OCI-LY7 (cell line): ENCODE measurements around the gene UNC79.

Source experiments
- EZH2phosphoT487 ChIP-seq: fragments of 200-600 bp; sonication (generic); IDR thresholded peaks from 2 replicates; pipeline ENCODE4 v1.6.1; 2018; ENCODE audit warnings: low read depth, borderline replicate concordance, mild to moderate bottlenecking, mixed run types, antibody characterized with exemption, low read length, moderate library complexity, mixed read lengths
- TF ChIP-seq, protein P1 (sequence below): fragments of 200-600 bp; sonication (generic); conservative IDR thresholded peaks from 2 replicates; pipeline ENCODE4 v1.5.1; 2014; ENCODE audit warnings: mild to moderate bottlenecking, antibody characterized with exemption, low read length, moderate library complexity, mixed read lengths

DNA sequence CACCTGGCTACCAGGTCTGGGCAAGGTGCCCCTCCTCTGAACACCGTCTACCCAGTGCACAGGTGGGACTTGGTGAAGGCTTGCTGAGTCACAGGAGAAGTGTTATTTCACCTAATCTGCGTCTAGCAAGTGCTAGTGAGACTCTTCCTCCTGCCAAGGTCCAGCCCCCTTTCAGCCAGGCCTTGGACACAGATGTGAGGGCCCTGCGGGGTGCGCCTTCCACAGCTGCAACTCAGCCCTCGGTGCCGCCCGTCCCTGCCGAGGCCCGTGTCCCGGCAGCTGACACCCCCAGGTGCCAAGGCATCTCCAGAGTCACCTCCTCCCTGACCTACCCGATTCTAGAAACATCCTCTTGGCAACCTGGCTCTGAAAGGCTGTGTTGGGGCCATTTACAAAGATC, 302.5 kb downstream of the UNC79 start:
- TF ChIP-seq, protein P1, sequence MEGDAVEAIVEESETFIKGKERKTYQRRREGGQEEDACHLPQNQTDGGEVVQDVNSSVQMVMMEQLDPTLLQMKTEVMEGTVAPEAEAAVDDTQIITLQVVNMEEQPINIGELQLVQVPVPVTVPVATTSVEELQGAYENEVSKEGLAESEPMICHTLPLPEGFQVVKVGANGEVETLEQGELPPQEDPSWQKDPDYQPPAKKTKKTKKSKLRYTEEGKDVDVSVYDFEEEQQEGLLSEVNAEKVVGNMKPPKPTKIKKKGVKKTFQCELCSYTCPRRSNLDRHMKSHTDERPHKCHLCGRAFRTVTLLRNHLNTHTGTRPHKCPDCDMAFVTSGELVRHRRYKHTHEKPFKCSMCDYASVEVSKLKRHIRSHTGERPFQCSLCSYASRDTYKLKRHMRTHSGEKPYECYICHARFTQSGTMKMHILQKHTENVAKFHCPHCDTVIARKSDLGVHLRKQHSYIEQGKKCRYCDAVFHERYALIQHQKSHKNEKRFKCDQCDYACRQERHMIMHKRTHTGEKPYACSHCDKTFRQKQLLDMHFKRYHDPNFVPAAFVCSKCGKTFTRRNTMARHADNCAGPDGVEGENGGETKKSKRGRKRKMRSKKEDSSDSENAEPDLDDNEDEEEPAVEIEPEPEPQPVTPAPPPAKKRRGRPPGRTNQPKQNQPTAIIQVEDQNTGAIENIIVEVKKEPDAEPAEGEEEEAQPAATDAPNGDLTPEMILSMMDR: no peak
- TF ChIP-seq EZH2phosphoT487: no peak
